Limb (tissue), 2 donors: ENCODE data around the gene COQ9.
A peak's percentile ranks its signal among the peaks of the same experiment; 100 is the strongest.
"Not testable (repeated sequence)": the region's sequence is repeated elsewhere in the genome, so short reads cannot be mapped to it uniquely, and the experiment has no call there.

ENCODE experiments used
- DNase-seq, 2 donors: peaks; one replicate each; pipeline ENCODE4 v3.0.0-alpha.2; 2016; ENCODE audit errors: extremely low spot score in 2 of 2

Gene COQ9

GRCh38 chr16:57426356-57426755 is 20.9 kb upstream of the COQ9 start:
- DNase-seq = peak in 1 of 2 donors; percentile 6

DNA sequence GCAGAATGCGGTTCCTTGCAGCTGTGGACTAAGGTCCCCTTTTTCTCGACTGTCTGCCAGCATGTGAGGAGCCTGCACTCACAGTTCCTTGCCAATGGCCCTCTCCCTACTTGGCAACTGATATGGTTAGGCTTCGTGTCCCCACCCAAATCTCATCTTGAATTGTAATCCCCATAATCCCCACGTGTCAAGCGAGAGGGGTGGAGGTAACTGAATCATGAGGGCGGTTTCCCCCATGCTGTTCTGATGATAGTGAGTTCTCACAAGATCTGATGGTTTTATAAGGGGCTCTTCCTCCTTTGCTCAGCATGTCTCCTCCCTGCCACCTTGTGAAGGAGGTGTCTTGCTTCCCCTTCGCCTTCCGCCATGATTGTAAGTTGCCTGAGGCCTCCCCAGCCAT is 20.0 kb upstream of the COQ9 start:
- DNase-seq = no peak

DNA sequence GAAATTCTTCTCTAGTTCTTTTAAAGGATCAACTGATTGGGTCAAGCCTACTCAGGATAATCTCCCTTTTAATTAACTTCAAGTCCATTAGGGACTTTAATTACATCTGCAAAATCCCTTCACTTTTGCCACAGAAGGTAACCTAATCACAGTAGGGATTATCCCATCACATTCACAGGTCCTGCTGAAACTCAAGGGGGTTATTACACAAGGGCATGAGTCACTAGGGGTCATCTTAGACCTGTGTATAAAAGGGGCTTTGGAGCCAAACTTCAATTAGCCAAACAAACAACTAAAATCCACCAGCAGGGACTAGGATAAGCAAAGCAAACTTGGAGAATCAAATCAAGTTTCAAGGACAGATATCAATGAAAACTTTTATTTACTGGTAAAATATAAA is 19.5 kb upstream of the COQ9 start:
- no peak for DNase-seq

DNA sequence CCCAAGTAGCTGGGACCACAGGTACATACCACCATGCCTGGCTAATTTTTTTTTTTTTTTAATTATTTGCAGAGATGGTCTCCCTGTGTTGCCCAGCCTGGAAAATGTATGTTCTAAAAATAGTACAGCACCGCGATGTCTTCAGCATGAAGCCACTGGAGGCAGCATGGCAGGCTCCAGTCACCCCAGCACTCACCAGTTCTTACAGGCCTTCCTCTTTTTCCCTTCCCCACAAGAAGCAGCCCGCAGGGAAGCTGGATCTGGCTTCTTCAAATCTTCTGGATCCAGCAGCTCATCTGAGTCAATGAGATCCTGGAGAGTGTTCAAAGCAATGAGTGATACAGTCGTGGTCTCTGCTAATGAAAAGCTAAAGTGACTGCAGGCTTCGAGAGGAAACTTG is 16.3 kb upstream of the COQ9 start:
- DNase-seq = no peak

DNA sequence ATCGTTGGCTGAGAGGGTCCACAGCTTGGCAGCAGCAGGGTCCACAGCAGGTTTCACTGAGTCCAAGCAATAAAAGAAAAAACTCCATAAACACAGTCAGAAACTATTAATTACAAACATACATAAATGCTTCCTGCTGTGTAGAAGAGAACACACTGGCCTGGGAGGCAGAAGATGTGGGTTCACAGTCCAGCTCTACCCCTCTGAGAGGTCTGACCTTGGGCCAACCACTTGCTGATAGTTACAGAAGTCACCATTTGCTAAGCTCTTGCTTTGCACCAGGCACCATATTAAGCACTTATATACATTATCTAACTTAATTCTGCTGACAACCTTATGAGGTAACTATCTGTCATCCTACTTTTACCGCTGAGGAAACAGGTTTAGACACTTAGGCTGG is 14.8 kb upstream of the COQ9 start:
- no peak for DNase-seq

- no peak for DNase-seq
These were observed 14.3 kb upstream of the COQ9 start for GRCh38 chr16:57432989-57433388.

DNA sequence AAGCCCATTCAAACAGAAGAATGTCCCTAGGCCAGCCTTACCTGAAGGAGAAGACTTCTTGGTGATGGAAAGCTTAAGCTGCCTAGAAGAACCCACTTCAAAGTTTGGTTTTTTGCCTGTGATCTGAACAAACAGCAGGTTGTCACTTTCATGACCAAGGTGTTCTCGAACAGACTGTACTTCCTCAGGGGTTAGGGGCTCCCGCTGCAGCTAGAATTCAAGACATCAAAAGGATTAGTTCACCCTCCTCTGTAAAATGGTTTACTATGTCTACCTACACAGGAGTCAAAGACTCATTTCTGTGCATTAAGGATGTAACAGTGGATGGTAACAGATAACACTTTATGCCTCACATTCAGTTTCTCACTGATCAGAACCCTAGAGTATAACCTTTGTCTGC is 13.3 kb upstream of the COQ9 start:
- no peak for DNase-seq

GRCh38 chr16:57435838-57436237 is 11.4 kb upstream of the COQ9 start:
- no peak for DNase-seq

DNA sequence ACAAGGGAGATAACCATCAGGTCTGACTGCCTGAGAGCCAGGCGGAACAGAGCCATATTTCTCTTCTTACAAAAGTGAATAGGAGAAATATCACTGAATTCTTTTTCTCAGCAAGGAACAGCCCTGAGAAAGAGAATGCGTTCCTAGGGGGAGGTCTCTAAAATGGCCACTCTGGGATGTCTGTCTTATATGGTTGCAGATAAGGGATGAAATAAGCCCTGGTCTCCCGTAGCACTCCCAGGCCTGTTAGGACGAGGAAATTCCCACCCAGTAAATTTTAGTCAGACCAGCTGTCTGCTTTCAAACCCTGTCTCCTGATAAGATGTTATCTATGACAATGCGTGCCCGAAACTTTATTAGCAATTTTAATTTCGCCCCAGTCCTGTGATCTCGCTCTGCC is 7.3 kb upstream of the COQ9 start:
- DNase-seq = not testable (repeated sequence)

DNA sequence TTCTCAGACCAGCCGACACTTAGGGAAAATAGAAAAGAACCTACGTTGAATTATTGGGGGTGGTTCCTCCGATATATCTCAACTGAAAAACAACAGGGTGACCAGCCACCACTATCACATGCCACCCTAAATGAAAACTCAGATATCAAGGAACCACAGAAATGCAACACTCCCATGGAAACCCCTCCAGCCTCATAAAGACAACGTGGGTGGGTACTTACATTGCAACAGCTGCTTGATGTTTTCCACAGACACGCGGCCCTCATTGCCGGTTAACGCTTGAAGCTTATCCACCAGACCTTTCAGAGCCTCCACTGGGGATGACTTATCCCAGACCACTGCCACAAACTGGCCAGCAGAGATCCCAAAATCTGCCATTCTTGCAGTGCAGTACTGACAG is 6.7 kb upstream of the COQ9 start:
- DNase-seq = not testable (repeated sequence)

DNA sequence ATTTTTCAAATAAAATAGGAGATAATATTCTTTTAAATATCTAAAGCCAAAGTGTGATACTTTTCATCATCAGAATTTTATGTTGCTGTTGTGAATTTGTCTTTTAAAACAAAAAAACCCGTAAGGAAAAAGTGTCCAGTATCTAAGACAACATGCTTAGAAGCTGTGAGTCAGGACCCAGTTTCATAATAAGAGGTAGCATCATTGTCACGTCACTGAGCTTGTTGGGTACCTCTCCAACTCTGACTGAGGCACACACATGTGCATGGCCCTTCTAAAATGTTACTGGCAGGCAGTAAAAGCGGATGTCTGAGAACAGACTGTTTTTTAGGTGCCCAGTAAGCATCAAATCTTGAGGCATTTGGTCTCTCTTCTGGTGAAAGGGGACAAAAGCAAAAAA is 2.6 kb upstream of the COQ9 start:
- no peak for DNase-seq

DNA sequence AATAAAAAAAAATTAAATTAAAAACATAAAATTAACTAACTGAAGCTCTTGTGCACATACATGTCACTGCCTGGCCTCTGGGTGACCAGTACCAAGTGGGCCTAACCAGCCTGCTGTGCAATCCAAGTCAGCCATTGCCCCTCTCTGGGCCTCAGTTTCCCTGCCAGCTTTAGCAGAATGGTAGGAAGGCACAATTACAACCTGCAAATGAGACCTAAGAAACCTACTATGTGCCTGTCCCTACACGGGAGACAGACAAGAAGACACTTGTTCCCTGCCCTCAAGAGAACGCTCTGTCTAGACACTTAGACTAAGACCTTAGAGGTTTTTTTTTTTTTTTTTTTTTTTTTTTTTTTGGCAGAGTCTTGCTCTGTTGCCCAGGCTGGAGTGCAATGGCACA is 1.8 kb upstream of the COQ9 start:
- no peak for DNase-seq

- no peak for DNase-seq
These were observed 621 bp upstream of the COQ9 start for GRCh38 chr16:57446531-57447185.

GRCh38 chr16:57452021-57452420 is 4.7 kb downstream of the COQ9 start:
- DNase-seq = no peak

GRCh38 chr16:57462209-57462977 is 15.1 kb downstream of the COQ9 start, which contains the start of gene POLR2C:
POLR2C (plus strand) TSS chr16:57462679; CDS start chr16:57462725, 46 bp downstream.
- DNase-seq = peak; percentile 85 to 95

GRCh38 chr16:57462978-57463362 is 15.7 kb downstream of the COQ9 start:
- DNase-seq = no peak

- no peak for DNase-seq
These were observed 17.2 kb downstream of the COQ9 start for GRCh38 chr16:57464523-57464922.

DNA sequence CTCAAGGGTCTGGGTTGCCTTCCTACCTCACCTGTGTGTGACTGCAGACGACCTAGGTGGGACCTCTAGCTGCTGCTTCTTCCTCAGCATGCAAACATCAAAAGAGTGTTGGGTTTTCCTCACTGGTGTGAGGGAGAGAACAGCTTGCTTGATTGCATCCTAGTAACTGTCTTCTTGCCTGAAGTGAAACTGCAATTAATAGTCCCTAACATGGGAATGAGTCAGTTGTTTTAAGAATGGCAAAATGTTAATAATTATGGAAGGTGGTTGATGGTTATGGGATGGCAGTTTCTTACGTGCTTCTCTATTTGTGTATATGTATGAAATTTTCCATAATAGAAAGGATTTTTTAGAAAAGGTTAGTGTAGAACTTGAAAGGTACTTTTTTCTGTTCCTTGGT is 21.1 kb downstream of the COQ9 start:
- no peak for DNase-seq

DNA sequence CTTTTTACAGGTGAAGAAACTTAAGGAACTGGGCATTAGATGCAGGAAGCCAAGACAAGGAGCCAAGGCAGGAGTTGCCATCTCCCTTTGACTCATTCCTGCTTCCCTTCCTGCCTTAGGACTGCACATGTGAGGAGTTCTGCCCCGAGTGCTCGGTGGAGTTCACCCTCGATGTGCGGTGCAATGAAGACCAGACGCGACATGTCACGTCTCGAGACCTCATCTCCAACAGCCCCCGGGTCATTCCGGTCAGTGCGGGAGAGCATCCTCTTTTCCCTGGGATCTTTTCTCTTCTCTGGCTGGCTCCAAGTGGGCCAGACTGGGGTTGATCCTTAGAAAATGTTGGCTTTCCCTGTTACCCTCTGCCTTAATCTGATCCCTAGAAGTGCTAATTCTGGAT is 21.8 kb downstream of the COQ9 start:
- no peak for DNase-seq

DNA sequence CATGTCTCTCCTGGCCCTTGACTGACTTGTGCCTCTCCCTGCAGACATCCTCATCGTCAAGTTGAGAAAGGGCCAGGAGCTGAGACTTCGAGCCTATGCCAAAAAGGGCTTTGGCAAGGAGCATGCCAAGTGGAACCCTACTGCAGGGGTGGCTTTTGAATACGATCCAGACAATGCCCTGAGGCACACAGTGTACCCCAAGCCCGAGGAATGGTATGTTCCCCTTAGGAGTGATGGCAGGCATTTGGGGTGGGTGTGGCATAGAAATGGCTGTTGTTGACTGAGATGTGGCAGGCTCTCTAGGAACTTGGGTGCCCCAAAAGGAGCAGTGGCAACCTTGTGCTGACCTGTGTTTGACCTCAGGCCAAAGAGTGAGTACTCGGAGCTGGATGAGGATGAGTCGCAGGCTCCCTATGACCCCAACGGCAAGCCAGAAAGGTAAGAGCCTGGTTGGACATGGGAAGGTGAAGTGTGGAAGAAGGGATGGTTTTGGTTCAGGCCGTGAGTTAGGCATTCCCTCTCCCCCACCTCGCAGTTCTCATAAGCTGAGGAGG is 22.7 kb downstream of the COQ9 start:
- DNase-seq = no peak

DNA sequence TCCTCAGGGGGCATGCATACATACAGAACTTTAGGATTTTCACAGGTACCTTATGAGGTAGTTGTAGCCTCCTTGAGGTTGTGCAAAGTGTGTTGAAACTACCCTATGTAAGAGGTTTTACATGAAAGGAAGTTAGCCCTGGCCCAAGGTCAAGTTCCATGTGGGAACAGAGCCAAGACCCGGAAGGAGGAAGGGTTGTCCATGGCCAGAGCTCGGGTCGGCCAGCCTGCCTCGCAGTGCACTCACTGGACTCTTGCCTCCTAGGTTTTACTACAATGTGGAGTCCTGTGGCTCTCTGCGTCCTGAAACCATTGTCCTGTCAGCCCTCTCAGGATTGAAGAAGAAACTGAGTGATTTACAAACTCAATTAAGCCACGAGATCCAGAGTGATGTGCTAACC is 23.4 kb downstream of the COQ9 start:
- DNase-seq = no peak

DNA sequence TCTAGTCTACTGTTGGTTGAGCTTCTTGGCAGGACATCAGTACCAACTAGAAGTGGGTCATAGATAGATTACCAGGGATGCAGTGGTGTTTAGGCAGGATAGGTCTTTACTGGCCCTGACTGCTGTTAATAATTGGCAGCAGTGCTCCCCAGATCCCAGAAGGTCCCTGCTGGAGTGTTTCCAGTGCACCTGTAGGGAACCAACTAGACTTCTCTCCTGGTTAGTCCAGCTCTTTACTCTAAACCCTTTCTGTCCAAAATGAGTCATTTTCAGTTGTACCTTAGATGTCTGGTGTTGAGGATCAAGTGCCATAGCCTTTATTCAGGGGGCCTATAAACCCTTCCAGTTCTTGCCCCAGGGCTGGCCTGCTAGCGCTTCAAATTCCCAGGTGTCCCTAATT is 23.9 kb downstream of the COQ9 start:
- DNase-seq = no peak
